ENCODE results near the gene S100A12.

DNA sequence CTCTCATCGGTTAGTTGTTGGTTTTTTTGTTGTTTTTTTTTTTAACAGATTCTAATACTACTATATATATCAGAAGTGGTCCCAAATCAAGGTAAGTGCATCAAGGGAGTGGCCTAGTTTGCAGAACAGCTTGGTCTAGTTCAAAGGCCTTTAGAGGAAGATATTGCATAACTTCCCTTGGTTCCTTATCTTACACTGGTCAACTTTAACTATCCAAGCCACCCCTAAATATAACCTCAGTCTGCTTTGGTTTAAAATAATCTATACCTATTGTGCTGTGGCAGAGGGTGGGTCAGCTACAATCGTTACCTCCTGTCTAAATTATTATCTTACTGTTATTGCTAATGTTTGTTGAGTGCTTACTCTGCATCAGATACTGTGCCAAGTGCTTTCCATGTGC lies 6.9 kb downstream of the S100A12 start:
- no peak for TF ChIP-seq ZNF274 (IDR thresholded peaks at IDR 0.05; ENCODE audit: low read depth, low read length)
- TF ChIP-seq YY1 (IDR thresholded peaks at IDR 0.05; ENCODE audit: insufficient read depth, insufficient read length), result no peak
